Measurements from ENCODE around the gene XDH.

The XDH gene

DNA sequence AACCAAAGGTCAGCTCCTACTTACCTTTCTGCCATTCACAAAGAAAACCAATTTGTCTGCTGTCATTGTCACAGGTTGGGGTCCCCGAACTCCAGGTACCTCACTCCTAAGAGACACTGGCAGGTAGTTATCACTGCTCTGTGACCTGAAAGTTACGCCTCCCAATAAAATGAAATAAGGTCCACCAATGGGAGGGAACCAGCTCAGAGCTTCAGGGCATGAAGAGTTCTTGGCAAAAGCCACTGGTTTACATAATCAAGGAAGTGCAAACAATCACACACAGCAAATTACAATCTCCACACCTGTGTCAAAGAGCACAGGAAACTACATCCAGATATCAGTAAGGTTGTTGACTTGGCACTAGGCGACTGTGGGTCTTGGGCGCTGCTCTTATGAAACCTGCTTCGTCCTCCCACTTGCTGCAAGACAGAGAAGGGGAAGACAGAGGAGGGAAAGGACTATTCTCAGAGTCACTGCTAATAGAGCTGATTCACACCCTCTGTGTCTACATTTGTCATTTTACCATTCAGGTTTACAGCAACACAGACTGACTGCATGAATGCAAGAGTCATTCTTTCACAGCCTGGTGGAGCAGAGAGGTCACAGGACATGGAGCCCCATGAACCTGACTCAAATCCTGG lies at the start of gene XDH:
TSS of gene XDH (minus strand) at position 142 of the 641 bp plus-strand sequence. CDS start at position 66, 76 bp downstream.
- Histone ChIP-seq H3K4me1 (ENCODE audit: control insufficient read depth, low read depth, low read length) (no peaks in the 10 kb centered on the region), H3K9me3 (ENCODE audit: control insufficient read depth, low read depth, low read length) (no peaks in the 10 kb centered on the region), H3K27me3 (ENCODE audit: control insufficient read depth, insufficient read depth, low read length) (no peaks in the 10 kb centered on the region), H3K36me3 (ENCODE audit: control insufficient read depth, low read depth, low read length) (no peaks in the 10 kb centered on the region), H3K4me3 (ENCODE audit: low read length) (no peak within 1 kb of the TSS), H3K9ac (ENCODE audit: low read length) (no peak within 1 kb of the TSS), H3K27ac (ENCODE audit: low read length) (no peak within 1 kb of the TSS)

DNA sequence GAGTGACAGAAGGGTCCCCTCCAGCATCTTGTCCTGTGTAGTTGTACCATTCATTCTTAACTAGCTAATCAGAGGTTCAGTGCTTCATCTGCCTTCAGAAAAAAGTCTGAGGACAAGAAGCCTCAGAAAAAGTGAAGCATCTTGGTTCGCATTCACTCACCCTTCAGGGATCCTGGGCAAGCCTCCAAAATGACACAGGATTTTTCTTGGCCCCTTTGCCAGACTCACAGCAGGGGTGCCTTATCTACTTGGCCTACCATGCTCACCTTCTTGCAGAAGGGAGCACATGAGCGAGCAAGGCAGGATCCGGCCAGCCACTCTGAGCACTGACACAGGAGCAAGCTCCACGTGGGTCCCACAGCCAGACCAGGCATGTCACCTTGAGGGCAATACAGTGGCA lies 43.1 kb upstream of the XDH start:
- Histone ChIP-seq H3K4me3 (ENCODE audit: low read length) (no peak overlapping the region), H3K9ac (ENCODE audit: low read length) (no peak overlapping the region), H3K27me3 (ENCODE audit: control insufficient read depth, insufficient read depth, low read length) (no peaks in the 10 kb centered on the region), H3K9me3 (ENCODE audit: control insufficient read depth, low read depth, low read length) (peaks cover 10% of the 10 kb centered on the region), H3K4me1 (ENCODE audit: control insufficient read depth, low read depth, low read length) (peaks cover 17% of the 10 kb centered on the region), H3K27ac (ENCODE audit: low read length) (no peak overlapping the region), H3K36me3 (ENCODE audit: control insufficient read depth, low read depth, low read length) (no peaks in the 10 kb centered on the region)

DNA sequence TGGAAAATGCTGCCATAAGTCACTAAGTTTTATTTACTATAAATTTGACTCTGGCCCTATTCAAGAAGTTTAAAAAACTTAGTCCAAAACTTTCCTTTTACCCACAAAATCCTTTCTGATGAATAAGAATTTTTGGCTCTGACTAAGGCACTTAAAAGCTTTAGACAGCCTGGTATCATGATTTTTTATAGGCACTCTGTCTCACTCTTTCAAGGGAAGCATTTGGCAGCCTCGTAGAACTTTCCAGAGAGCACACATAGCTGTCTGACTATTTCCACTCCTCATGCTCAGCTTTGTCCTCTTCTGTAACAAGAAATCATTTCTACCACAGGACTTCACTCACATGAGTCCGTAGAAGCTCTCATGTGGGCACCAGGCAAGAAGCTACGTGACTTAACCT lies 32.3 kb upstream of the XDH start:
- Histone ChIP-seq H3K9ac (ENCODE audit: low read length) (no peak overlapping the region), H3K4me3 (ENCODE audit: low read length) (no peak overlapping the region), H3K27me3 (ENCODE audit: control insufficient read depth, insufficient read depth, low read length) (no peaks in the 10 kb centered on the region), H3K27ac (ENCODE audit: low read length) (no peak overlapping the region), H3K9me3 (ENCODE audit: control insufficient read depth, low read depth, low read length) (no peaks in the 10 kb centered on the region), H3K4me1 (ENCODE audit: control insufficient read depth, low read depth, low read length) (no peaks in the 10 kb centered on the region), H3K36me3 (ENCODE audit: control insufficient read depth, low read depth, low read length) (no peaks in the 10 kb centered on the region)

DNA sequence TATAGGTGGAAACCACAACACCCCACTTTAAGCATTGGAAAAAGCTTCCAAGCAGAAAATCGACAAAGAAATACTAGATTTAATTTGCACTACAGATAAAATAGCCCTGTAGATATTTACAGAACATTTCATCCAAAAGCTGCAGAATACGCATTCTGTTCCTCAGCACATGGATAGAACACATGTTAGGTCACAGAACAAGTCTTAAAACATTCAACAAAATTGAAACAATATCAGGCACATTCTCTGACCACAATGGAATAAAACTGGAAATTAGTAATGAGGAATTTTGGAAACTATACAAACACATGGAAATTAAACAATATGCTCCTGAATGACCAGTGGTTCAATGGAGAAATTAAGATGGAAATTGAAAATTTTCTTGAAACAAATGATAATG lies 27.8 kb upstream of the XDH start:
- no peaks in the 10 kb centered on the region for H3K36me3 ChIP-seq (ENCODE audit: control insufficient read depth, low read depth, low read length)
- no peak overlapping the region for H3K27ac ChIP-seq (ENCODE audit: low read length)
- H3K9me3 ChIP-seq (ENCODE audit: control insufficient read depth, low read depth, low read length): no peaks in the 10 kb centered on the region
- H3K4me1 ChIP-seq (ENCODE audit: control insufficient read depth, low read depth, low read length): no peaks in the 10 kb centered on the region
- no peaks in the 10 kb centered on the region for H3K27me3 ChIP-seq (ENCODE audit: control insufficient read depth, insufficient read depth, low read length)
- no peak overlapping the region for H3K9ac ChIP-seq (ENCODE audit: low read length)
- no peak overlapping the region for H3K4me3 ChIP-seq (ENCODE audit: low read length)

DNA sequence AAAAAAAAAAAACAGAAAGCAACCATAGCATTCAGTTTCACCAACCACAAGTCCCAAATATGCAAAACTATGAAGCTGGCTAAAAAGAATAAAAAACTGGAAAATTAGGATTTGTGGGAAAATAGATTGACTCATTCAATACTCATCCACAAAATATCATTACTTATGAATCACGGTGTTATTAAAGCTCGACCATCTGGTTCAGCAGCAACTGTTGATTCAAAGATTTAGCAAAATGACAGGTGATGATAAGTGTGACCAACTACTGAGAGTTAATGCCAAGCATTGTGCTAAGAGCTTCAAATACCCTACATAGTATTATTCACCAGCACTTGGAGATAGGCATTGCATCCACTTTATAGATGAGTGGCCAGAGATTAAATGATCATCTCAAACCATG lies 26.2 kb upstream of the XDH start:
- no peaks in the 10 kb centered on the region for H3K9me3 ChIP-seq (ENCODE audit: control insufficient read depth, low read depth, low read length)
- no peaks in the 10 kb centered on the region for H3K4me1 ChIP-seq (ENCODE audit: control insufficient read depth, low read depth, low read length)
- H3K36me3 ChIP-seq (ENCODE audit: control insufficient read depth, low read depth, low read length): no peaks in the 10 kb centered on the region
- no peaks in the 10 kb centered on the region for H3K27me3 ChIP-seq (ENCODE audit: control insufficient read depth, insufficient read depth, low read length)
- no peak overlapping the region for H3K4me3 ChIP-seq (ENCODE audit: low read length)
- H3K27ac ChIP-seq (ENCODE audit: low read length): no peak overlapping the region
- H3K9ac ChIP-seq (ENCODE audit: low read length): no peak overlapping the region

DNA sequence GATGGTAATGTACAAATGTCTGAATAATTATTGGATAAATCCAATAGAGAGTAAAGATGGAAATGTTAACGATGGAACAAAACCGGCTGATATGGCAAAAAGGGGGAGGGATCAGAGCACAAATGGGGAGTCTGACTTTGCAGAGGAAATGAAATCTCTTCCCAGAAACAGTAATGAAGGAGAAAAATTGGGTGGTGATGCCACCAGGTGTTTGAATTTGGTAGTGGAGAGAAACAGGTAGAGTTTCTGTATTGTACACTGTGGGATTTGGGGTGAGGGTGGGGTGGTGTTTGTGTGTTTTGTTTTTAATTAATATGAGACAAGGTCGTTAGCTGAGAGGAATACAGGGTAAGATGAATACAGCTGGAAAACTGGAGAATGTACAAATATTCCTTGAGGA lies 20.4 kb upstream of the XDH start:
- Histone ChIP-seq H3K27ac (ENCODE audit: low read length) (no peak overlapping the region), H3K9ac (ENCODE audit: low read length) (no peak overlapping the region), H3K36me3 (ENCODE audit: control insufficient read depth, low read depth, low read length) (no peaks in the 10 kb centered on the region), H3K9me3 (ENCODE audit: control insufficient read depth, low read depth, low read length) (no peaks in the 10 kb centered on the region), H3K4me1 (ENCODE audit: control insufficient read depth, low read depth, low read length) (no peaks in the 10 kb centered on the region), H3K4me3 (ENCODE audit: low read length) (no peak overlapping the region), H3K27me3 (ENCODE audit: control insufficient read depth, insufficient read depth, low read length) (no peaks in the 10 kb centered on the region)

DNA sequence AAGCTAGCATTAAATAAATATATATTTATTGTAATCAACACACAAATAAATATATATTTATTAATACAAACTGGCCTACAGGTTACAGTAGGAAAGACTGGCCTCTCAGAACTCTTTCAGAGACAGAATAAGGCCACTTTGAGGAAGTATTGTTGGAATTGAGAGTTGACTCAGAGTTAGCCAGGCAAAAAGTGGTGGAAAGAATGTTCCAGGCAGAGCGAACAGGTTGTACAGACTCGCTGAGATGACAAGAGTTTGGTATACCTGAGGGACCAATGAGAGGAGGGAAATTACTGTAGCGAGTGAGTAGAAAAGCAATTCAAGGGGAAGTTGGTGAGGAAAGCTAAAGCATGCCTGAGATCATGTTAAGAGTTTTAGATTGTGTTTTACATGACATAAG lies 19.0 kb upstream of the XDH start:
- Histone ChIP-seq H3K27me3 (ENCODE audit: control insufficient read depth, insufficient read depth, low read length) (no peaks in the 10 kb centered on the region), H3K27ac (ENCODE audit: low read length) (no peak overlapping the region), H3K36me3 (ENCODE audit: control insufficient read depth, low read depth, low read length) (no peaks in the 10 kb centered on the region), H3K4me3 (ENCODE audit: low read length) (no peak overlapping the region), H3K9ac (ENCODE audit: low read length) (no peak overlapping the region), H3K4me1 (ENCODE audit: control insufficient read depth, low read depth, low read length) (no peaks in the 10 kb centered on the region), H3K9me3 (ENCODE audit: control insufficient read depth, low read depth, low read length) (no peaks in the 10 kb centered on the region)

DNA sequence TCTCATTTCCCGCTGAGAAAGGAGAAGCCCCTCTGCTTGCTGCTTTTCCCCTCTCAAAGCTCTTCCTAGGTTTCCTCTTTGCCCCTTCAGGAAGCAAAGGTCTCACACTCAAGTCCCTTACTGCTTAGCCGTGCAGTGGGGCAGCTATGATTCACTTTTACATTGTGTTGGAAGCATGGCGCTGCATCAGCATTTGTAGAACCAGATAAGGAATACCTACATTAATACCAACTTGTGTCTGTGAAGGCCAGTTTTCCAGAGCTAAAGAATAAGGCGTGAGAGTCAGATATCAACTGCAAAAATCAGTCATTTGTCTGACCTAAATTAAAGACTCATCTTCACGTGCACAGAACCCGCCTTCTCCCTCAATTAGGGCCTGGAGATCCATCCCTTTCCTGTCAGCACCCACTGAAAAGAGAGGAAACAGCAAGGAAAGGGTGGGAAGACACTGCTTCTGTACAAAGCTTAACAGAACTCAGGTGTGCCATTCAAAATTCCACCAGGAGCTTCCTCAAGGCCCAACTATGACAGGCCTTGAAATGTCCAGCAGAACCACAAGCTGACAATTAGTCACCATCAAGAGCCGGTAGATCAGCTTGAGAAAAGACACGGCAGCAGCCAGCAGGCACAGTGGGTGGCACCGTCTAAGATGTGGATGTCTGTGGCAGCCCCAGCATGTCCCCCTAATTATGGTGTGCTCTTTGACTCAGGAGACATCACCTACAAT lies 16.1 kb upstream of the XDH start:
- H3K27me3 ChIP-seq (ENCODE audit: control insufficient read depth, insufficient read depth, low read length): no peaks in the 10 kb centered on the region
- no peaks in the 10 kb centered on the region for H3K4me1 ChIP-seq (ENCODE audit: control insufficient read depth, low read depth, low read length)

DNA sequence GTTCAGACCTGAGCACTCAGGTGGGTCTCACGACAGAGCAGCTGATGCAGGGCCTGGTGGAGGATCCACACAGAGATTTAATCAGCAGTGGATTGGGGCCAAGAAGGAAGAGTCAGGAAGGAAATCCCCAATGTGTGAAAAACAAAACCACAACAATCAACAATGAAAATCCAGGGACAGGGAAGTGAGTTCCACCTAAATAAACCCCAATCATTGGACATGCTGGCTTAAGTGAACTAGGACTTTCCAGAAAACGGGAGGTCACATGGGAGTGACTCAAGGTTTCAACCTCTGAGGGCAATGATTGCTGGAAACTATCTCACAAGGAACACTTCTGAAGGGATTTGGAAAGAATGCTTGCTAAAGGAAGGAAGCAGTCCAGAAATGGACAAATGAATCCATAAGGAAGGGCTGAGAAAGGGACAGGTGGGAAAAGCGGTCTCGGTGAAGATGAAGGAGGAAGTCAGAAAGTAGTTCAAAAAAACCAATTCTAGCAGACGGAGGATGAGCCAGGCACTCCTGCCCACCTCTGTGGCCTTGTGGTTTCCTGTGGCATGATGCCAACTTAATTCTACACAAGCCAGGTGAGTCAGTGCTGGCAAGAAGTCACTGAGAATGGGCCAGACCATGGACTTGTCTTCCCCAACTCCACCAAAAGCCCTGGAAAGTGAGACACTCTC lies 15.4 kb upstream of the XDH start:
- Histone ChIP-seq H3K9me3 (ENCODE audit: control insufficient read depth, low read depth, low read length) (no peaks in the 10 kb centered on the region), H3K36me3 (ENCODE audit: control insufficient read depth, low read depth, low read length) (no peaks in the 10 kb centered on the region), H3K4me3 (ENCODE audit: low read length) (no peak overlapping the region), H3K27me3 (ENCODE audit: control insufficient read depth, insufficient read depth, low read length) (no peaks in the 10 kb centered on the region), H3K4me1 (ENCODE audit: control insufficient read depth, low read depth, low read length) (no peaks in the 10 kb centered on the region), H3K9ac (ENCODE audit: low read length) (no peak overlapping the region), H3K27ac (ENCODE audit: low read length) (no peak overlapping the region)

More for the DNA sequence above, 16.1 kb upstream of the XDH start:
- Histone ChIP-seq H3K4me3 (ENCODE audit: low read length) (no peak overlapping the region), H3K9ac (ENCODE audit: low read length) (no peak overlapping the region), H3K27ac (ENCODE audit: low read length) (no peak overlapping the region), H3K9me3 (ENCODE audit: control insufficient read depth, low read depth, low read length) (no peaks in the 10 kb centered on the region), H3K36me3 (ENCODE audit: control insufficient read depth, low read depth, low read length) (no peaks in the 10 kb centered on the region)

DNA sequence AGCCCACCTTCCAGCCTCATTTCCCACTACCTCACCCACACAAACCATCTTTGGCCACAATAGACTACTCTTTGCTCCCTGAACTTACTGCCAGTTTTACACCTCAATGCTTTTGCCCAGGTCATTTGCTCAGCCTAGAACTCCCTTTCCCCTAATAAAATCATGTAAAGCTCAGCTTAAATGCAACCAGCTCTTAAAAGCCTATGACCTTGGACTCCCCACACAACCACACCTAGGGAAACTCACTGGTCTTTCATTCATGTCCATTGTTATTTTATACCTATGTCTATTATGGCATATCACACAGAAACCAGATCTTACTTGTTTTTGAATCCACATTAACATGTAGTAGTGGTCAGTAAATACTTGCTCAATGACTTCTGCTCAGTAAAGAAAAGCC lies 14.5 kb upstream of the XDH start:
- Histone ChIP-seq H3K36me3 (ENCODE audit: control insufficient read depth, low read depth, low read length) (no peaks in the 10 kb centered on the region), H3K27me3 (ENCODE audit: control insufficient read depth, insufficient read depth, low read length) (no peaks in the 10 kb centered on the region)

DNA sequence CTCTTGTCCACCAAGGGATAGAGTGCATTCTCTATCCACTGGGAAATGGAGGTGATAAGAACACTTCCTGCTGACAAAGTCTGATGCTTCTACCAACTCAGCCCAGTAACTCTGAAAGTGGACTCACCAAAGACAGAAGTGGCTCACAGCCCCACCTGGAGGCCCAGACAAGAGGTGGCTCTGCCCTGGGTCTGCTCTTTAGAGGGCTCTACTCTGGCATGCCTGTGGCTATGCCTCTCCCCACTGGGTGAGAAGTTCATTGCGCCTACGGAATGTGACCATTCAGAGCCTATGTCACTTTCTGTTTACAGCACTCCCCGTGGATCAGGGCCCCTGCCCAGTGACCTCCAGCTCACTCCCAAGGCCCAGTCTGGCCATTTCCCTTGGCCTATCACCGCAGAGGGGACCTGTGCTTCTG lies 13.5 kb upstream of the XDH start:
- no peak overlapping the region for H3K27ac ChIP-seq (ENCODE audit: low read length)
- no peak overlapping the region for H3K4me3 ChIP-seq (ENCODE audit: low read length)
- H3K27me3 ChIP-seq (ENCODE audit: control insufficient read depth, insufficient read depth, low read length): no peaks in the 10 kb centered on the region
- H3K4me1 ChIP-seq (ENCODE audit: control insufficient read depth, low read depth, low read length): no peaks in the 10 kb centered on the region
- no peaks in the 10 kb centered on the region for H3K36me3 ChIP-seq (ENCODE audit: control insufficient read depth, low read depth, low read length)
- H3K9me3 ChIP-seq (ENCODE audit: control insufficient read depth, low read depth, low read length): no peaks in the 10 kb centered on the region
- H3K9ac ChIP-seq (ENCODE audit: low read length): no peak overlapping the region

More for the DNA sequence above, 14.5 kb upstream of the XDH start:
- Histone ChIP-seq H3K4me1 (ENCODE audit: control insufficient read depth, low read depth, low read length) (no peaks in the 10 kb centered on the region), H3K9me3 (ENCODE audit: control insufficient read depth, low read depth, low read length) (no peaks in the 10 kb centered on the region), H3K27ac (ENCODE audit: low read length) (no peak overlapping the region), H3K9ac (ENCODE audit: low read length) (no peak overlapping the region), H3K4me3 (ENCODE audit: low read length) (no peak overlapping the region)

All from iPS-18a (cell line).